ENCODE measurements around the gene KRTAP1-4. TPM values are rescaled to one million over a fixed set of nuclear protein-coding genes. Genes with fewer than 3 reads are reported as not detected.

Gene KRTAP1-4
- polyA plus RNA-seq, 1 experiment: not detected

GRCh38 chr17:40993839-40994238 is 36.2 kb downstream of the KRTAP1-4 start, which contains the start of gene KRTAP3-3:
TSS of gene KRTAP3-3 (minus strand) at chr17:40994164. CDS start at chr17:40994097, 67 bp downstream.
- H3K27me3 ChIP-seq (ENCODE audit: control insufficient read depth, insufficient read depth, low read length): no peaks in the 10 kb centered on the region
- POLR2A ChIA-PET: no interaction called here
- no peak for DNase-seq (ENCODE audit: low read depth)

GRCh38 chr17:40993084-40993483 is 36.9 kb downstream of the KRTAP1-4 start:
- no peak for TF ChIP-seq CTCF (IDR thresholded peaks at IDR 0.05; ENCODE audit: insufficient read depth, low read depth, low read length)
- POLR2A ChIA-PET: no interaction called here
- Histone ChIP-seq H3K36me3 (ENCODE audit: control insufficient read depth, insufficient read depth, low read length) (no peaks in the 10 kb centered on the region), H3K4me3 (ENCODE audit: low read depth, low read length) (no peak overlapping the region), H3K27me3 (ENCODE audit: control insufficient read depth, insufficient read depth, low read length) (no peaks in the 10 kb centered on the region)
- no peak for DNase-seq (ENCODE audit: low read depth)
- CTCF ChIA-PET: no interaction called here

More at GRCh38 chr17:40993839-40994238, 36.2 kb downstream of the KRTAP1-4 start, which contains the start of gene KRTAP3-3:
- H3K4me3 ChIP-seq (ENCODE audit: low read depth, low read length): no peak within 1 kb of the TSS
- no peaks in the 10 kb centered on the region for H3K36me3 ChIP-seq (ENCODE audit: control insufficient read depth, insufficient read depth, low read length)
- no peak for TF ChIP-seq CTCF (IDR thresholded peaks at IDR 0.05; ENCODE audit: insufficient read depth, low read depth, low read length)
- CTCF ChIA-PET: no interaction called here

- no peak for DNase-seq (ENCODE audit: low read depth)
- no peak overlapping the region for H3K4me3 ChIP-seq (ENCODE audit: low read depth, low read length)
- ChIA-PET POLR2A (no interaction called here), CTCF (no interaction called here)
- no peaks in the 10 kb centered on the region for H3K27me3 ChIP-seq (ENCODE audit: control insufficient read depth, insufficient read depth, low read length)
- TF ChIP-seq CTCF (IDR thresholded peaks at IDR 0.05; ENCODE audit: insufficient read depth, low read depth, low read length): no peak
- H3K36me3 ChIP-seq (ENCODE audit: control insufficient read depth, insufficient read depth, low read length): no peaks in the 10 kb centered on the region
Observed at GRCh38 chr17:40992666-40993065, 37.3 kb downstream of the KRTAP1-4 start.

- no peak for DNase-seq (ENCODE audit: low read depth)
- ChIA-PET CTCF (interaction anchor here (0.9 kb wide), 1 partner anchor 13 kb away, joined by 3 read pairs; no protein-coding TSS in a partner anchor), POLR2A (no interaction called here)
- TF ChIP-seq CTCF (IDR thresholded peaks at IDR 0.05; ENCODE audit: insufficient read depth, low read depth, low read length): no peak
- Histone ChIP-seq H3K27me3 (ENCODE audit: control insufficient read depth, insufficient read depth, low read length) (no peaks in the 10 kb centered on the region), H3K4me3 (ENCODE audit: low read depth, low read length) (no peak overlapping the region), H3K36me3 (ENCODE audit: control insufficient read depth, insufficient read depth, low read length) (no peaks in the 10 kb centered on the region)
Observed at GRCh38 chr17:40986920-40987319, 43.1 kb downstream of the KRTAP1-4 start.

- no peaks in the 10 kb centered on the region for H3K27me3 ChIP-seq (ENCODE audit: control insufficient read depth, insufficient read depth, low read length)
- no peak within 1 kb of the TSS for H3K4me3 ChIP-seq (ENCODE audit: low read depth, low read length)
- ChIA-PET POLR2A (no interaction called here), CTCF (no interaction called here)
- no peaks in the 10 kb centered on the region for H3K36me3 ChIP-seq (ENCODE audit: control insufficient read depth, insufficient read depth, low read length)
- DNase-seq (ENCODE audit: low read depth): no peak
- no peak for TF ChIP-seq CTCF (IDR thresholded peaks at IDR 0.05; ENCODE audit: insufficient read depth, low read depth, low read length)
Observed at GRCh38 chr17:40984226-40984625, 45.8 kb downstream of the KRTAP1-4 start, which contains the start of gene KRT40. TSS of gene KRT40 (minus strand) at chr17:40984326. CDS start at chr17:40984273, 53 bp downstream.
